HG02623 (cell line): ENCODE measurements around the gene EFHD1.
"Not testable (repeated sequence)": the region's sequence is repeated elsewhere in the genome, so short reads cannot be mapped to it uniquely, and the experiment has no call there.

Experiments
- ATAC-seq: cut with Tn5 transposase; IDR thresholded peaks from one replicate; pipeline ENCODE4 v1.9.1; 2021; ENCODE audit warnings: moderate library complexity; ENCODE audit not compliant: unreplicated experiment

The EFHD1 gene

DNA sequence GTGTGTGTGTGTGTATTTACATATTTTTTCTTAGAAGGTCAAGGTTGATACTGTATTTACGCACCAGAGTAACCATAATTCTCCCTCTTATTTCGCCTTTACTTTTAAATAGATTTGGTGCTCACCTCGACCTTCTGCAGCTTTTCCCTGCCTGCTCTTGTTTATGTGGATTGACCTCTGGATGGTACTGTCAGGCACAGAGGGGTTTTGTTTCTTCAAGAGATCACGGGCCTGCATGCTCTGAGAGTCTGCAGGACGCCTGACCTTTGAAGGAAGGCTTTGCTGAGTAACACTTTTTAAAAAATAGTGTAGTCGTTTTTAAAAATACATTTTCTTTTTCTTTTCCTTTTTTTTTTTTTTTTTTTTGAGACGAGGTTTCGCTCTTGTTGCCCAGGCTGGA lies 18.1 kb upstream of the EFHD1 start:
- ATAC-seq: no peak

DNA sequence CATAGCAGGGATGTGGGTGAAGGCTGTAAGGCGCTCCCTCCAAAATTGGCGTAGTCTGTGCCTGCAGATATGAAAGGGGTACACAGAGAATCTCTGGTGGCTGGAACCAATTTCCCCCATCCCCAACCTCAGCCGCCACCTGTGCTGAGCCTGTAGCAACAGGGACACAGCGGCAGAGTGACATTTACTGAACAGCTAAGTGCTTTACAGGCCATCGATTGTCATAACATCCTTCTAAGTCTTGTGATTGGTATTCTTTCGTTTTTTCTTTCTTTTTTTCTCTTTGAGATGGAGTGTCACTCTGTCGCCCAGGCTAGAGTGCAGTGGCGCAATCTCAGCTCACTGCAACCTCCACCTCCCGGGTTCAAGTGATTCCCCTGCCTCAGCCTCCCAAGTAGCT lies 12.2 kb upstream of the EFHD1 start:
- ATAC-seq: no peak

DNA sequence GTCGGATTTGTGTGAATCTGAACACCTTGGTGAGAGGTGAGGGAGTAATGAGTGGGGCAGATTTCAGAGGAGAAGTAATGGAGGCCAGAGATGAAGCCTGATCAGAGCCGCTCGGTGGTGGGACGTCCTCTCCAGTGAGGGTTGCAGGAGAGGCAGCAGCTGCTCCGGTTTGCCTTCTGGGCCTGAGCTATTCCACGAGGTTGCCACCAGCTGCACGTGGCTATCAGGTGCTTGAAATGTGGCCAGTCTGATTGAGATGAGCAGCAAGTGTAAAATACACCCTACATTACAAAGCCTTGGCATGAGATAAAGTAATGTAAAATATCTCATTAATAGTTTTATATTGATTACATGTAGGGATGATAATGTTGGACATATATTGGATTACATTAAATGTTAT lies 10.8 kb upstream of the EFHD1 start:
- ATAC-seq: no peak

DNA sequence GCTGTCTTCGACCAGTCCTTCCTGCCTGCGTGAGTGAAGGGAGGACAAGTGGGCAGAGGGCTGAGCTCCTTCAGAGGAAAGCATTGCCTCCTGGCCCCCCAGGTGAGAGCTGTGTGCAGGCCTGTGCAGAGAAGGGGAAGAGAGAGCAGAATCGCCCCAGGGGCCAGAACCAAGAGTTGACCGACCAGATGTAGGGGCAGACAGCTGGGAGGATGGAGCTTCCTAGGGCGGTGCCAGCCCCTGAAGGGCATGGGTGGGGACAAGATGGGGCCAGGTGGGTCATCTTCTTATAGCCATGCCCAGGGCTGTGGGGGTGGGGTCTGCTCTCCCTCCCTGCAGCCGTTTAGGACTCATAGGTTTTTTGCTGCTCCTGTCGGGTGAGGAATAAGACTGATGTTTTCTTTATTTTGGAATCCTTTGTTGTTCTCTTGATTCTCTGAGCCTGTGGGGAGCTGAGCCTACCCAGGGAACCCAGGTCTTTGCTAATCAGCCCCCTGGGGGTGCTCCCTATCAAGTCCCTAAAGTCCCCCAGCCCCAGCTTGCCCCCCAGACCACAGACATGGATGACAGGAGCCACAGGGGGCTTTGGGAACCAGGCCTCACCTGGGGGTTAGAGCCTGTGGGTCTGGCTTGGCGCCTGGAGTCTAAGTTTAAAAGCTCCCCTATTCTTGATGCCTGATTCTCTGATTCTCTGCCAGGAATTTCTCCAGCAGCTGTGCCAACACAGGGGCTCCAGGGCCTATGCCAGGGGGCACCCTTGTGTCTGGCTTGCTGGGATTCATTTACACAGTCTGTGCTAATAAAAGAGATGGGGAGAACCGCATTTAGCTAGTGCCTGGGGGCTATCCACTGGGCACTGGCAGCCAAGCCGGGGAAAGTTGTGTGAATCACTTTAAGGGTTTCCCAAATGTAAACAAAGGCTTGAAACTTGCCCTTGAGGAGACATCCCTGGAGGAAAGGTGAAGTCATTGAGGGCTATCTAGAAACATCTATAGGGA lies 9.3 kb upstream of the EFHD1 start:
- ATAC-seq: no peak

DNA sequence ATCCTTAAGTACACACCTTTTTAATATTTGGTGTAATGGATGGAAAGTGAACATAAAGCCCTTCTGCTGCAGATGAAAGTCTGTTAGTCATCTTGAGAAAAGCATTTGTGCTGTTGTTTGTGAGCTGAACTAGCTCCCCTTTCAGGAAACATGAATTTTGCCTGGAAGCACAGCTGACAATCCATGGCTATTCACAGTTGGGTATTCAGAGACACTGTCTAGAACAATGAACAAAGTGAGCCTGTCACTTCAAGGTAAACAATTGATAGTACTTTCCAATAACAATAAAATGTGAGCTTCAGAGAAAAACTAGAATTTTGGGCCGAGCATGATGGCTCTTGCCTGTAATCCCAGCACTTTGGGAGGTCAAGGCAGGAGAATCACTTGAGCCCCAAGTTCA lies 6.8 kb upstream of the EFHD1 start:
- no peak for ATAC-seq

DNA sequence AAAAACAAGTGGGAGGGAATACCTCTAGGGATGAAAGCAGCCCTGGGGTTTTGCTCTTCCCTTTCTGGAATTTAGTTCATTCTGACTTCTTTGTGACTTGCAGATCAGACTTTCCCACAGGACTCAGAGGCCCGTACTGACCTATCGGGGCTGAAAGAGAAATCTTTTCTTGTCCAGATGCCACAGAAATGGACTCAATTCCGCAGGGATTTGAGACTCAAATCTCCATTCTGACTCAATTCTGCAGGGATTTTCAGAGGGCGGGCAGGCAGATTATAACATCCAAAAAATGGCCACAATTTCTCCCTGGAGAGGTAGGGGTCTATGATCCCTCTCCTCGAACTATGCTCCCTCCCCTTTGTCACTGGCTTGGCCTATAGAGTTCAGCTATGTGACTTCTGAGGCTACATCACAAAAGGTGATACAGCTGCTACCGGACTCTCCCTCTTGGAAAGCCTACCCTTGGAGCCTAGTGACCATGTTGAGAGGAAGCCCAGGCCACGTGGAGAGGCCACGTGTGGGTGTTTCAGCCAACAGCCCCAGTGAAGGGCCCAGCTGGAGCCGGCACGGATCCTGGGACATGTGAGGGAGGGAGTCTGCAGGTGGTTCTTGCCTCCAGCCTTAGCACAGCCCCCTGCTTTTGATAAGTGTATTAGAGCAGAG lies 4.8 kb upstream of the EFHD1 start:
- no peak for ATAC-seq

DNA sequence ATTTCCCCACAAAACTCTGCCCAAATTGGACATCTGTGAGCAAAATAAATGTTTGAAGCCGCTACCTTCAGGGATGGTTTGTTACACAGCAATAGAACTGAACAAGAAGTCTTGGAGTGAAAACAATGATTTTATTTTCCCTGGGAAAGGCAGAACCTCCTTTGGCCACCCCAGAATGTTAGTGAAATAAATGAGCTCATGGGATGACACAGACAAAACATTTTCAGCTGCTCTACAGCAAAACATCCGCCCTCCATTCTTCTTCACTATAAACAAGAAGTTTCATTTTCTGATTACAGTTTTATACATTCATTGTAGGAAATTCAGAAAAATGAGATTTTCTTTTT lies 4.3 kb upstream of the EFHD1 start:
- no peak for ATAC-seq

DNA sequence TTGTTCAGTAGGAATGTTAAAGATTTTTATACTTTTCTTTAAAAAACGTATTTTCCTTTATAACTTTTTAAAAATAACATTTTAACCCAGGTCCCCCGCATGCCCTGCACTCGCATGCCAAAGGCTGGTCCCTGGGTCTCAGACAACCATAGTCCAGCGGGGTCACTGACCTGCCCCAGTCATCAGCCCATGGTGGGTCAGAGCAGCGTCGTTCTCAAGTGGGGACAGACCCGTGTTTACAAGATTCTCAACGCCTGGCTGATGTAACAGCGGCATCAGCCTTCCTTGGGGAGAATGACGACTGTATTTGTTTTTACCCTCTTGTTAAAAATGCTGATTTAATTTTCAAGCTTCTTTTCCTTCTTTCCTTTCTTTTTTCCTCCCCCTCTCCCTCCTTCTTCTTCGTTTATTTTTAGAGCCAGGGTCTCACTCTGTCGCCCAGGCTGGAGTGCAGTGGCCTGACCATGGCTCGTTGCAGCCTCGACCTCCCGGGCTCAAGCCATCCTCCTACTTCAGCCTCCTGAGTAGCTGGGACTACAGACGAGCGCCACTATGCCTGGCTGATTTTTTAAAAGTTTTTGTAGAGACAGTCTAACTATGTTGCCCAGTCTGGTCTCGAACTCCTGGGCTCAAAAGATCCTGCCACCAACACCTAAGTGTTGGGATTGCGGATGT lies 1.0 kb upstream of the EFHD1 start:
- ATAC-seq: no peak

DNA sequence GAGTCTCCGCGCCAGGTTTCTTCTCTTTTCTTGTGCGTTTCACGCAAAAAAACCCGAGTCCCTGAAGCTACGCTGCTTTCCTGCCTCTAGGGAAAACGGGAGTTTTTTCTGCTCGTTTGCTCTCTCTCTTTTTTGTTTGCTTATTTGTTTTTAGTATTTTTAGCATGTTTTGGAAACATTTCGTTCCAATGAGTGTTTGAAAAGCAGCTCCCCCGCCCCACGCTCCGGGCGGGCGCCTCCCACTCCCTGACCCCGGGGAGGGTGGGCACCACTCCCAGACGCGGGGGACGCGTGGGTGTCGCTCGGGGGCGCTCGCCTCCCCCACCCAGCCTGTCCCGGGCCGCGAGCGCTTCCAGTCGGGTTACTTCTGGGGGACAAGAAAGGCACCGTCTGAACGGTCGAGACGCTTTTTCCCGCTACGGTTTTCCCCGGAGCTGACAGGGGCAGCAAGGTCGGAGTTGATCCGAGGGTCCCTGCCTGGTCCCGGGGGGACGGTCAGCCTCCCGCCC lies 446 bp upstream of the EFHD1 start:
- ATAC-seq: no peak

DNA sequence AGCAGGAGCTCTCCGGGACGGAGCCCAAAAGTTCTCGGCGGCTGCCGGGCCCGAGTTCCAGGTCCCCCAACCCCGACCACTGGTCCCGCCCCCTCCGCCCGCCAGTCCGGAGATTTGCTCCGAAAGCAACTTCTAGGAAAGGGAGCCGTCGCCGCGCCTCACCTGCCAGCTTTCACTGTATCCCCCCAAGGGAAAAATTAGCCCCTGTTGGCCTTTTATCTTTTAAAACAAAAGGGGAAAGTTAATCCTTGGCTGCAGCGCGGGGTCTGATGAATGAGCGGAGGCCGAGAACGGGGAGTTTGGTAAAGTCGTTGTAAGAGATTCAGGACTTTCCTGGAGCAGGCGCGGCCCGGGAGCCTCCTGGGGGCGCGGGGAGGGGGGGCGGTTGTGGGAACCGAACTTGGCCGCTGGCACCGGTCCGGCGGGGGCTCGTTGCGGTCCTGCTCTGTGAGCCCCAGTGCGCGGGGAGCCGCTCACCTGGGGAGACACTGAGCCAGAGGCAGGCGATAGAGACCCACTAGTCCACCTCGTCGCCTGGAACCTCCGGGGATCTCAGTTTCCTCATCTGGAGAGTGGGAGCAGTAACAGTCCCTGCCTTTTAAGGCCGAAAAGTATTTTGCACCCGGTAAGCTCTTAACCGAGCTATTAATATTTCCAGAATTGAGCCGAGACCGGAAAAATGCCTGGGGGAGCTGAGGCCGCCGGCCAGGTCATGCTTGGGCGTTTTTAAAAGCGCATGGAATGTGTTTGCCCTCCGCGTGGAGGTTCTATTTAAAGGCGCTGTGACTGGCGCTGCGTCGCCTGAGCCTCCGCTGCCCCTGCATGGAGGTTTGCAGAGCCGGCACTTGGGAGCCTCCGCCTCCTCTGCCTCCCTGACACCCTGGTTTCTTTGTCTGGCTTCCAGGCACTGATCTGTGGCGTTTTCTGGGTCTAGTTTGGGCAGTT lies 1.1 kb downstream of the EFHD1 start:
- no peak for ATAC-seq

DNA sequence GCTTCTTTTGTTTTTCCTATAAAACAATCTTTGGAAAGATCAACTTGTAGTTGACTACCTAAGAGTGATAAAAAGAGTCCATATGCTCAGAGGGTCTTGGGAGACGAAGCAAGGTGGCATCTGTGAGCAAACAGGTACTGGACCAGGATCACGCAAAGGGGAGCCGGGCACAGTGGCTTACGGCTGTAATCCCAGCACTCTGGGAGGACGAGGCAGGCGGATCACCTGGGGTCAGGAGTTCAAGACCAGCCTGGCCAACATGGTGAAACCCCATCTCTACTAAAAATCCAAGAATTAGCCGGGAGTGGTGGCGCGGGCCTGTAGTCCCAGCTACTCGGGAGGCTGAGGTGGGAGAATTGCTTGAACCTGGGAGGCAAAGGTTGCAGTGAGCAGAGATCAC lies 2.0 kb downstream of the EFHD1 start:
- ATAC-seq: not testable (repeated sequence)

DNA sequence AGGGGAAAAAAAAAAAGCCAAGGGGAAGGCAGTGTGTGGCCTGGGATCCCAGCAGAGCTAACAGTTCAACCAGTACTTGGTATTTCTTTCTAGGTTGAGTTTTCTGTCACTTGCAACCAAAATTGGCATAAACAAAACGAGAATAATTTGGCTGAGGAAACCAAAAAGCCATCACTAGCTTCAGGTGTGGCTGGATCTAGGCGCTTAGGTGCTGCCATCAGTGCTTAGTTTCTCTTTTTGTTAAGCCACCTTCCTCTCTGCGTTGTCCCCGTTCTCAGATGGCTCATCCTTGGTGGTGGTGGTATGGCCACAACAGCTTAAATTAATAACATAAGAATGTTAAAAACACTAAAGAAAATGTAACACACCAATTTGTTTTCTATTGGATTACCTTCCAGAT lies 2.4 kb downstream of the EFHD1 start:
- no peak for ATAC-seq

DNA sequence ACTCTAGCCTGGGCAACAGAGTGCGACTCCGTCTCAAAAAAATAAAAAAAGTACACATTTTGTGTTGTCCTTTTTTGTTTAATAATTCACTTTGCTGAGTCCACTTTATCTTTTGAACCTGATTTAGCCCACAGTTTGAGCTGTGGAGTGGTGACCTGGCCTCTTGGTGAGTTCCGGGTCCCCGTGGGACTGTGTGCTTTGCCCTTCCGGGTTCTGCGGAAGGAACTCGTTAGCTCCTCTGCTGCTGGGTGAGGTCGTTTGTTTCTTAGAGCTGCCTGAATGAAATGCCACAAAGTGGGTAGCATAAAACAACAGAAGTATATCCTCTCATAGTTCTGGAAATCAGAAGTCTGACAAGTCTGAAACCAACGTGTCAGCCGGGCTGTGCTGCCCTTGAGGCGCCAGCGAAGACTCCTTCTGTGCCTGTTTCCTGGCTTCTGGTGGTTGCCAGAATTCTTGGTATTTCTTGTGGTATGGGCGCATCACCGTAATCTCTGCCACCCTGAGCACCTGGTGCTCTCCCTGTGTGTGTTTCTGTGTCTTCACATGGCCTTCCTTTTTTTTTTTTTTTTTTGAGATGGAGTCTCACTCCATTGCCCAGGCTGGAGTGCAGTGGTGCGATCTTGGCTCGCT lies 3.5 kb downstream of the EFHD1 start:
- ATAC-seq: no peak

DNA sequence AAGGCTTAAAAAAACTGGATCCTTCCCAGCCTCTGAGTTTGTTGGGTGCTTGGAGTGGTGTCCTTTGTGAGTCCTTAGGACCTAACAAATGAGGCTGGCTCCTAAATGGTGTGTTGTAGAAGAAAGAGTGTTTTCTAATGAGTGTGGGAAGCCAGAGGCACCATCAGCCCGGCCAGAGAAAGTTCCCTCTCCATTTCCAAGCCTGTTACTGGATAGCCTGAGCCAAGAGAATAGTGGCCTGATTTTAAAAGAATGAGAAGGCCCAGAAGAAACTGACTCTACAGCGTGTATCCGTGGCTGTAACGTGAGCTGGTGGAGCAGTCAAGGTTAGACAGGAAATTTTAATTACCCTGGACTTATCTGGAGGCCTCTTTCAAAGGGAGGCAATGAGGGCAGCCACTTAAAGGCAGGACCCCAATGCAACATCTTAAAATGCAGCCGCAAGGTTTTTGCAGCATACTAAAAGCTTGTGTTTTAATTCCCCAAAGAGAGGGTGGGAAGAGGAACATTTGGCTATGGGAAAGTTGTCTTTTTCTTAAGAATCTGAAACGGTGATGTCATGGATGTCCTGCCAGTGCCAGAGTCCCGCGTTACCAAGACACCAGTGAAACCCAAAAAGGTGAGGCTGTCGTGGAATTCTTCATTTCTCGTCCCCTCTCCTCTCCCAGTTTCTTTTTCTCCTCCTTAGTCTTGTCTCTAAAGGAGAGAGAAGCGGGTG lies 4.6 kb downstream of the EFHD1 start:
- no peak for ATAC-seq

DNA sequence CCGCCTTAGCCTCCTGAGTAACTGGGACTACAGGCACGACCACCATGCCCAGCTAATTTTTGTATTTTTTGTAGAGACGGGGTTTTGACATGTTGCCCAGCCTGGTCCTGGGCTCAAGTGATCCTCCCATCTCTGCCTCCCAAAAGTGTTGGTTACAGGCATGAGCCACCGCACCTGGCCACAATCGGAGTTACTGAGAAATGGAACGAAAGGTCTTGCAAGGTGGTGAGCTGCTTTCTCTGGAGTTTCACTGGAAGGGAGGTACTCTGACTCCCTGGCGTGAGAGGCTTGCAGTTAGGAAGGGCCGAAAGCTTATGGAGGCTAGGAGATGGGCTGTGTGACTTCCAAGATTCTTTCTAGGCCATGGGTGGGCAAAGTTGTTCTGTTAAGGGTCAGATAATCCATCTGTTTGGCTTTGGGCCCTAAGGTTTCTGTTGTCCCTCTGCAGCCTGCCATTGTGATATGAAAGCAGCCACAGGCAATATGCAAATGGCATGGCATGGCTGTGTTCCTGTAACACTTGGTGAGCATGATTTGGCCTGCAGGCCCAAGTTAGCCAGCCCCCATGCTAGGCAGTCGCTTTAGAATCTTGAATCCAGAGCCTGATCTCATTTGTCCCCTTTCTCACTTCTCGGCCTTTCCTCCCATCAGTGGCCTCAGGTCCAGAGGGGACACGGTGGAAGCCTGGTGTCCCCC lies 7.9 kb downstream of the EFHD1 start:
- ATAC-seq: no peak

DNA sequence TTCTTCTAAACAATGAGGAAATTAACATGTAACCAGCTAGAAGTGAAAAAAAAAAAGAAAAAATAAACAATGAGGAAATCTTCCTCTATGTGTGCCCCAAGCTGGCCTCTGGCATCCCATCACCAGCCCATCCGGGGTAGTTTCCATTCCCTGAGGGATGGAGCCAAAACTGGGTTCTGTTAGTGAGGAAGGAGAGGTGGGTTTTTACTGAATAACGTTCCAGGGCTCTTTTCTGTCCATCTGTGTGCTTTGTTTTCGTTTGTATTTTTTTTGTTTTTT lies 9.7 kb downstream of the EFHD1 start:
- ATAC-seq: no peak

DNA sequence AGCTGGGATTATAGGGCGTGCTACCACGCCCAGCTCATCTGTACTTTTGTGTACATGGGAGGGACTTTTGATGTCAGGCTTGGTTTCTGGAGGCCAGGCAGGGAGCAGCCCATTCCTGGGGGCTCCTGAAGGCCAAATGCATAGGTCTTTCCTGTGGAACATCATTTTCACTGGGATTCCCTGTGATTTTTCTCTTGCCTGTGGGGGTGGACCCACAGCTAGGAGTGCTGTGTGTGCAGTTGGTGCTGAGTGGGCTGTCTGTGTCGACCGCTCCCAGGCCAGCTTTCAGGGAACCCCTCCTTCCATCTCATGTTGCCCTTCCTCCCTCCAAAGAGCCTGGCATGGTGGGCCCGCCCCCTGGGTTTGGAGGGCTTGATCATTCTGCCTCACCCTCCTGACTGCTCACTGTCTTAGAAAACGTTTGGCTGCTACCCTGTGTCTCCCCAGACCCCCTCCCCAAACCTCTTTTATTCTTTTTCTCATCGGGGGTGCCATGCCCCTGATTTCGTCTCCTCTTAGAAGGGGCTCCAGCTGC lies 10.5 kb downstream of the EFHD1 start:
- ATAC-seq: no peak

DNA sequence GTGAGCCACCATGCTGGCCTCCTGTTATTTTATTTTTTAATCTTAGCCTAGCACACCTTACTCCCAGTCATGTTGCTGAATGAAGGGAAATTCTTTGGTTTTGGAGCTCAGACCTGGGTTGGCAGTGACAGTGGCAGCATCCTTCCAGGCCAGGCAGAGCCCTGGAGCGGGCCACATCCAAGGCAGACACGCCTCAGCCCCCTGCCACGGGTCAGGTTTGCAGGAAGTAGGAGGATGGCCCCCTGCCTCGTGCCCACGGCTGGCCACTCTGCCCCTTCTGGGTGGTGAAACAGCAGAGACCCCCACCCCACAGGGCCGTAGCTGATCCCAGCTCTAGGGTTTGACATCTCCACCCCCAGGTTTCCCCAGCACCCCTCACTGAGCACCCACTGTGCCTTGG lies 11.7 kb downstream of the EFHD1 start:
- ATAC-seq: no peak

DNA sequence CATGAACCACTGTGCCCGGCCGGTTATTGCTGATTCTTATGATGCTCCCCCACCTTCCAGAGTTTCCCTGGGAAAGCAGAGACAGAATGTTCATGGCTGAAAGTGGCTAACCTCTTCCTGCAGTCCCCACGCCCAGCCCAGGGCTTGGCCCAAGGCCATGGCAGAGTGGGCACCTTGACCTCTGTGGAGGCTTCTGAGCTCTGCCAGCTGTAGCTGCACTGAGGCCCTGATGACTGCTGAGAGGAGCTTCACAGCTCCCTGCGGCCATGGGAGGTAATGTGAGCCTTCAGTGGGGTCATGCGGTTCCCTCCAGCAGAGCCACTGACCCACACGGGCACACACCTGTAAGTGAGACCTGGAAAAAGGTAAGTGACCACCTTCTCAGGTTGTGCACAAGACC lies 13.3 kb downstream of the EFHD1 start:
- ATAC-seq: no peak
